Right cardiac atrium (tissue), 5 donors: ENCODE measurements around the gene LAMA5. TPM values are rescaled to one million over a fixed set of nuclear protein-coding genes. Genes with fewer than 3 reads are reported as not detected.

Experiments
- ATAC-seq, 2 donors: fragments of 200-7000 bp; cut with Tn5 transposase; one replicate each; pipeline versions ENCODE4 v1.8.0 to v1.9.1; 2020; ENCODE audit warnings: moderate library complexity in 2 of 2, mild to moderate bottlenecking in 1 of 2
- DNase-seq, 3 donors: peaks; one replicate each; pipeline ENCODE4 v3.0.0-alpha.2; 2020
- H3K27ac ChIP-seq: one replicate; pipeline ENCODE4 v1.5.1; 2013; ENCODE audit warnings: mild to moderate bottlenecking, low read length, control low read depth, moderate library complexity
- H3K27me3 ChIP-seq: one replicate; pipeline ENCODE4 v1.6.1; 2013; ENCODE audit not compliant: control insufficient read depth, insufficient read depth
- H3K4me1 ChIP-seq: one replicate; pipeline ENCODE4 v1.6.1; 2013; ENCODE audit warnings: low read length; ENCODE audit not compliant: control insufficient read depth, insufficient read depth
- H3K4me3 ChIP-seq: one replicate; pipeline ENCODE4 v1.5.1; 2013; ENCODE audit warnings: low read length, control low read depth
- H3K9me3 ChIP-seq: one replicate; pipeline ENCODE4 v1.6.1; 2013; ENCODE audit warnings: low read length; ENCODE audit not compliant: control insufficient read depth
- WGBS: extraction: QIAGEN DNeasy Blood & Tissue Kit; methylation state at CpG from one replicate; pipeline ENCODE4 v1.1.7; 2013; 5-methylcytosine and 5-hydroxymethylcytosine counted together
- intact Hi-C, 4 donors: fragments of 100-400 bp; cut with DNase I; formaldehyde crosslinking; loops; one replicate each; pipeline versions ENCODE4 v1.11.0 to v1.14.0; 2022 to 2023
- polyA plus RNA-seq: library from polyadenylated mRNA; stranded (reverse); fragments of 200-250 nt; gene quantifications from one replicate; pipeline ENCODE4 v1.2.3, GENCODE V29; 2013
- total RNA-seq, 4 donors: library from RNA; stranded (reverse); fragmentation: NEBNext Ultra II Directional; extraction: Animal tissue kit (Norgen Biotek cat#: 25700); gene quantifications; one replicate each; pipeline ENCODE4 v1.2.1, GENCODE V29; 2021
- donor health status: healthy with polysubstance abuse.
- donor health status: DM: no; HTN: yes; CAD: no.
- donor health status: DM: no; HTN: no; CAD: no.
- donor health status: DM: no; HTN: yes; CAD: no; lungs with severe emphysema.
- donor health status: DM: yes; HTN: yes; CAD: no.

Gene LAMA5
- total and polyA plus RNA-seq, 5 donors: 77.4 to 97.9 (median 88.6) TPM

- Histone ChIP-seq H3K9me3 (no peaks in the 10 kb centered on the region), H3K4me3 (no peak overlapping the region), H3K27ac (no peak overlapping the region), H3K27me3 (no peaks in the 10 kb centered on the region), H3K4me1 (peaks cover 7% of the 10 kb centered on the region)
- intact Hi-C loops: no loop called here
- ATAC-seq (no peak), DNase-seq (peak; percentile 17 to 62 (median 51))
- WGBS: 76% methylated on average over 42 of the region's 42 CpGs
These were observed 59.6 kb downstream of the LAMA5 start for GRCh38 chr20:62307226-62308101.

- H3K4me3 ChIP-seq: no peak overlapping the region
- ATAC-seq: no peak
- 89% methylated on average over 27 of the region's 27 CpGs for WGBS
- no peaks in the 10 kb centered on the region for H3K9me3 ChIP-seq
- DNase-seq: peak; percentile 11 to 63 (median 53)
- no peaks in the 10 kb centered on the region for H3K27me3 ChIP-seq
- H3K4me1 ChIP-seq: peaks cover 7% of the 10 kb centered on the region
- H3K27ac ChIP-seq: no peak overlapping the region
- intact Hi-C loops: no loop called here
These were observed 60.5 kb downstream of the LAMA5 start for GRCh38 chr20:62306414-62307187.

GRCh38 chr20:62305765-62306413, 61.2 kb downstream of the LAMA5 start:
- Histone ChIP-seq H3K4me3 (no peak overlapping the region), H3K4me1 (peaks cover 7% of the 10 kb centered on the region), H3K27ac (no peak overlapping the region), H3K27me3 (no peaks in the 10 kb centered on the region), H3K9me3 (no peaks in the 10 kb centered on the region)
- DNase-seq (peak; percentile 18 to 55 (median 45)), ATAC-seq (no peak)
- WGBS: 84% methylated on average over 33 of the region's 33 CpGs
- intact Hi-C loops: no loop called here

GRCh38 chr20:62305149-62305764, 61.9 kb downstream of the LAMA5 start:
- peaks cover 7% of the 10 kb centered on the region for H3K4me1 ChIP-seq
- ATAC-seq (no peak), DNase-seq (peak; percentile 16 to 57 (median 36))
- no peak overlapping the region for H3K27ac ChIP-seq
- 78% methylated on average over 18 of the region's 18 CpGs for WGBS
- intact Hi-C loops: no loop called here
- H3K27me3 ChIP-seq: no peaks in the 10 kb centered on the region
- no peaks in the 10 kb centered on the region for H3K9me3 ChIP-seq
- H3K4me3 ChIP-seq: no peak overlapping the region

GRCh38 chr20:62304331-62305148, 62.6 kb downstream of the LAMA5 start:
- Histone ChIP-seq H3K9me3 (no peaks in the 10 kb centered on the region), H3K27ac (no peak overlapping the region), H3K4me3 (peak overlapping the region; percentile 87), H3K27me3 (no peaks in the 10 kb centered on the region), H3K4me1 (peaks cover 7% of the 10 kb centered on the region)
- intact Hi-C loops: loop anchor here in 2 of 4 donors (5.0 kb wide), 2 partner anchors 73 to 78 kb away; no protein-coding TSS in a partner anchor
- no peak for ATAC-seq
- WGBS: 73% methylated on average over 29 of the region's 29 CpGs
- peak; percentile 25 to 64 (median 56) for DNase-seq

GRCh38 chr20:62303340-62304226, 63.5 kb downstream of the LAMA5 start:
- DNase-seq: peak; percentile 46 to 74 (median 71)
- Histone ChIP-seq H3K4me1 (peaks cover 7% of the 10 kb centered on the region), H3K9me3 (no peaks in the 10 kb centered on the region), H3K27me3 (no peaks in the 10 kb centered on the region), H3K4me3 (peak overlapping the region; percentile 87), H3K27ac (peak overlapping the region; percentile 79)
- intact Hi-C loops: loop anchor here in 3 of 4 donors (2.0 to 5.0 kb wide), 3 partner anchors 74 to 79 kb away; no protein-coding TSS in a partner anchor
- 2% methylated on average over 66 of the region's 66 CpGs for WGBS
- ATAC-seq: no peak

- Histone ChIP-seq H3K4me3 (peak overlapping the region; percentile 87), H3K27ac (peak overlapping the region; percentile 79), H3K27me3 (no peaks in the 10 kb centered on the region), H3K9me3 (no peaks in the 10 kb centered on the region), H3K4me1 (peaks cover 7% of the 10 kb centered on the region)
- WGBS: under 1% methylated on average over 39 of the region's 39 CpGs
- intact Hi-C loops: loop anchor here in 3 of 4 donors (2.0 to 5.0 kb wide), 3 partner anchors 74 to 80 kb away; no protein-coding TSS in a partner anchor
- DNase-seq (no peak), ATAC-seq (no peak)
These were observed 64.1 kb downstream of the LAMA5 start for GRCh38 chr20:62303062-62303339.

- DNase-seq (peak; percentile 96 to 99 (median 98)), ATAC-seq (peak; percentile 91 to 94)
- Histone ChIP-seq H3K4me1 (peaks cover 7% of the 10 kb centered on the region), H3K9me3 (no peaks in the 10 kb centered on the region), H3K27me3 (no peaks in the 10 kb centered on the region), H3K27ac (peak within 1 kb of the TSS; percentile 96), H3K4me3 (peak within 1 kb of the TSS; percentile 87)
- under 1% methylated on average over 81 of the region's 81 CpGs for WGBS
- intact Hi-C loops: loop anchor here in 3 of 4 donors (2.0 to 5.0 kb wide), 3 partner anchors 75 to 80 kb away; no protein-coding TSS in a partner anchor
These were observed 64.6 kb downstream of the LAMA5 start, which contains the start of gene ADRM1 for GRCh38 chr20:62302341-62303061. TSS of gene ADRM1 (plus strand) at chr20:62302997. CDS start at chr20:62303569, 572 bp downstream.
